Measurements from ENCODE around the gene HIC1.

HIC1 gene

GRCh38 chr17:2086306-2086705 is 31.4 kb downstream of the HIC1 start:
- peaks cover 50 to 57% of the 10 kb centered on the region in 2 donors for H3K4me1 Mint-ChIP-seq (ENCODE audit: low read depth in 2 of 2)
- DNase-seq (no peak), ATAC-seq (replicated peaks) (no peak)
- H3K27ac Mint-ChIP-seq = peak overlapping the region; percentile 81 to 91
- peaks cover 23% of the 10 kb centered on the region for H3K36me3 Mint-ChIP-seq (ENCODE audit: insufficient read depth)
- H3K9me3 Mint-ChIP-seq = no peaks in the 10 kb centered on the region
- H3K27me3 Mint-ChIP-seq = no peaks in the 10 kb centered on the region
- no peak overlapping the region for H3K4me3 Mint-ChIP-seq

GRCh38 chr17:2087597-2088211 is 32.8 kb downstream of the HIC1 start:
- Mint-ChIP-seq H3K27me3 (no peaks in the 10 kb centered on the region), H3K36me3 (ENCODE audit: insufficient read depth) (peaks cover 17% of the 10 kb centered on the region), H3K4me3 (peak overlapping the region; percentile 79 to 86), H3K4me1 (ENCODE audit: low read depth in 2 of 2) (peaks cover 50 to 55% of the 10 kb centered on the region in 2 donors), H3K27ac (peak overlapping the region; percentile 91 to 93), H3K9me3 (no peaks in the 10 kb centered on the region)
- peak; percentile 23 to 39 (median 33) for DNase-seq
- peak; percentile 69 for ATAC-seq (replicated peaks)

GRCh38 chr17:2089021-2089422 is 34.1 kb downstream of the HIC1 start:
- H3K9me3 Mint-ChIP-seq = no peaks in the 10 kb centered on the region
- peak overlapping the region; percentile 79 to 86 for H3K4me3 Mint-ChIP-seq
- peak overlapping the region; percentile 91 to 93 for H3K27ac Mint-ChIP-seq
- peak; percentile 19 for ATAC-seq (replicated peaks)
- H3K4me1 Mint-ChIP-seq (ENCODE audit: low read depth in 2 of 2) = peaks cover 50 to 55% of the 10 kb centered on the region in 2 donors
- no peaks in the 10 kb centered on the region for H3K27me3 Mint-ChIP-seq
- peaks cover 15% of the 10 kb centered on the region for H3K36me3 Mint-ChIP-seq (ENCODE audit: insufficient read depth)
- DNase-seq = no peak

GRCh38 chr17:2090210-2090641 is 35.3 kb downstream of the HIC1 start:
- Mint-ChIP-seq H3K9me3 (no peaks in the 10 kb centered on the region), H3K4me3 (peak overlapping the region; percentile 79 to 86), H3K27me3 (no peaks in the 10 kb centered on the region), H3K4me1 (ENCODE audit: low read depth in 2 of 2) (peaks cover 44 to 46% of the 10 kb centered on the region in 2 donors), H3K36me3 (ENCODE audit: insufficient read depth) (peaks cover 9% of the 10 kb centered on the region), H3K27ac (peak overlapping the region; percentile 91 to 93)
- ATAC-seq (replicated peaks) (peak; percentile 15), DNase-seq (no peak)

- Mint-ChIP-seq H3K27ac (peak overlapping the region; percentile 58 to 91), H3K27me3 (no peaks in the 10 kb centered on the region), H3K4me1 (ENCODE audit: low read depth in 2 of 2) (peaks cover 44 to 46% of the 10 kb centered on the region in 2 donors), H3K4me3 (peak overlapping the region; percentile 79 to 86), H3K36me3 (ENCODE audit: insufficient read depth) (peaks cover 9% of the 10 kb centered on the region), H3K9me3 (no peaks in the 10 kb centered on the region)
- ATAC-seq (replicated peaks) (no peak), DNase-seq (no peak)
These were observed 36.1 kb downstream of the HIC1 start for GRCh38 chr17:2090804-2091534.

GRCh38 chr17:2092253-2092652 is 37.4 kb downstream of the HIC1 start:
- H3K4me3 Mint-ChIP-seq = no peak overlapping the region
- H3K36me3 Mint-ChIP-seq (ENCODE audit: insufficient read depth) = peaks cover 9% of the 10 kb centered on the region
- no peak for DNase-seq
- H3K4me1 Mint-ChIP-seq (ENCODE audit: low read depth in 2 of 2) = peaks cover 36 to 51% of the 10 kb centered on the region in 2 donors
- no peak for ATAC-seq (replicated peaks)
- peak overlapping the region in 1 of 2 donors; percentile 63 for H3K27ac Mint-ChIP-seq
- no peaks in the 10 kb centered on the region for H3K9me3 Mint-ChIP-seq
- H3K27me3 Mint-ChIP-seq = no peaks in the 10 kb centered on the region

GRCh38 chr17:2093349-2093748 is 38.4 kb downstream of the HIC1 start:
- Mint-ChIP-seq H3K27ac (no peak overlapping the region), H3K27me3 (no peaks in the 10 kb centered on the region), H3K4me3 (no peak overlapping the region), H3K9me3 (no peaks in the 10 kb centered on the region), H3K36me3 (ENCODE audit: insufficient read depth) (peaks cover 5% of the 10 kb centered on the region), H3K4me1 (ENCODE audit: low read depth in 2 of 2) (peaks cover 26 to 40% of the 10 kb centered on the region in 2 donors)
- DNase-seq (no peak), ATAC-seq (replicated peaks) (no peak)

GRCh38 chr17:2094891-2095535 is 40.1 kb downstream of the HIC1 start:
- no peaks in the 10 kb centered on the region for H3K9me3 Mint-ChIP-seq
- peaks cover 3% of the 10 kb centered on the region for H3K36me3 Mint-ChIP-seq (ENCODE audit: insufficient read depth)
- peaks cover 12 to 26% of the 10 kb centered on the region in 2 donors for H3K4me1 Mint-ChIP-seq (ENCODE audit: low read depth in 2 of 2)
- ATAC-seq (replicated peaks) (no peak), DNase-seq (no peak)
- H3K27ac Mint-ChIP-seq = no peak overlapping the region
- H3K27me3 Mint-ChIP-seq = no peaks in the 10 kb centered on the region
- H3K4me3 Mint-ChIP-seq = no peak overlapping the region

- no peaks in the 10 kb centered on the region for H3K27me3 Mint-ChIP-seq
- no peaks in the 10 kb centered on the region for H3K9me3 Mint-ChIP-seq
- H3K36me3 Mint-ChIP-seq (ENCODE audit: insufficient read depth) = no peaks in the 10 kb centered on the region
- DNase-seq (no peak), ATAC-seq (replicated peaks) (no peak)
- peak overlapping the region in 1 of 2 donors; percentile 77 for H3K27ac Mint-ChIP-seq
- H3K4me1 Mint-ChIP-seq (ENCODE audit: low read depth in 2 of 2) = peaks cover 8 to 22% of the 10 kb centered on the region in 2 donors
- H3K4me3 Mint-ChIP-seq = no peak overlapping the region
These were observed 40.6 kb downstream of the HIC1 start for GRCh38 chr17:2095536-2095910.

GRCh38 chr17:2101448-2102257 is 46.8 kb downstream of the HIC1 start:
- no peak for DNase-seq
- Mint-ChIP-seq H3K27ac (peak overlapping the region in 1 of 2 donors; percentile 41), H3K4me1 (ENCODE audit: low read depth in 2 of 2) (peaks cover 0 to 6% of the 10 kb centered on the region in 2 donors), H3K27me3 (no peaks in the 10 kb centered on the region), H3K4me3 (no peak overlapping the region), H3K36me3 (ENCODE audit: insufficient read depth) (no peaks in the 10 kb centered on the region), H3K9me3 (no peaks in the 10 kb centered on the region)
- ATAC-seq (replicated peaks) = peak; percentile 48

GRCh38 chr17:2102931-2103809 is 48.3 kb downstream of the HIC1 start:
- Mint-ChIP-seq H3K27me3 (no peaks in the 10 kb centered on the region), H3K36me3 (ENCODE audit: insufficient read depth) (peaks cover 3% of the 10 kb centered on the region), H3K4me1 (ENCODE audit: low read depth in 2 of 2) (peaks cover 0 to 4% of the 10 kb centered on the region in 2 donors), H3K9me3 (no peaks in the 10 kb centered on the region), H3K4me3 (no peak overlapping the region), H3K27ac (no peak overlapping the region)
- DNase-seq (no peak), ATAC-seq (replicated peaks) (no peak)

- Mint-ChIP-seq H3K4me1 (ENCODE audit: low read depth in 2 of 2) (peaks cover 4% of the 10 kb centered on the region in 2 donors), H3K27me3 (no peaks in the 10 kb centered on the region), H3K9me3 (no peaks in the 10 kb centered on the region), H3K27ac (no peak overlapping the region), H3K4me3 (no peak overlapping the region), H3K36me3 (ENCODE audit: insufficient read depth) (peaks cover 3% of the 10 kb centered on the region)
- no peak for DNase-seq
- ATAC-seq (replicated peaks) = no peak
These were observed 50.8 kb downstream of the HIC1 start for GRCh38 chr17:2105663-2106062.
